IPS-18c (cell line): ENCODE results near the gene FAM193B.
"Not testable (repeated sequence)": the region's sequence is repeated elsewhere in the genome, so short reads cannot be mapped to it uniquely, and the experiment has no call there.

Source experiments
- H3K4me3 ChIP-seq: 2 replicates; pipeline ENCODE4 v1.7.0; 2013; ENCODE audit warnings: low read depth, mild to moderate bottlenecking, low read length, moderate library complexity; ENCODE audit not compliant: insufficient read depth
- H3K9me3 ChIP-seq: one replicate; pipeline ENCODE4 v1.6.1; 2013; ENCODE audit warnings: mild to moderate bottlenecking, low read length, moderate library complexity; ENCODE audit not compliant: control insufficient read depth, insufficient read depth

The FAM193B gene

GRCh38 chr5:177550122-177550521 lies 4.2 kb downstream of the FAM193B start:
- Histone ChIP-seq H3K9me3 (no peaks in the 10 kb centered on the region), H3K4me3 (no peak overlapping the region)

DNA sequence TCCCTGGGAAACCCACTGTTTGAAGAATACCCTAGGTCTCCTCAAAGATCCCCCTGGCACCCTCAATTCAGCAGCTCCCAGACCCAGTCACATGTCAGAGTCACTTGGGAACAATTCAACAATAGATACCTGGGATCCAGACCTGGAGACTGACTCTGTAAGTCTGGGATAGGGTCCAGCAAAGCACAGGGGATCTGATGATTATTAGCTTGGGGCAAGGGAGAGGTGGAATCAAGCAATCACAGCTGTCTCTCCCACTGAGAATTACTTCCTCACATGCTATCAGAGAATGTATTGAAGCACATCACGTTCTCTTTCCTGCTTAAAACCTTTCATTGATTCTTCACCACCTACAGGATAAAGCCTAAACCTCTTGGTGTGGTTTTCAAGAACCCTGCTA lies 5.9 kb downstream of the FAM193B start:
- Histone ChIP-seq H3K4me3 (no peak overlapping the region), H3K9me3 (no peaks in the 10 kb centered on the region)

DNA sequence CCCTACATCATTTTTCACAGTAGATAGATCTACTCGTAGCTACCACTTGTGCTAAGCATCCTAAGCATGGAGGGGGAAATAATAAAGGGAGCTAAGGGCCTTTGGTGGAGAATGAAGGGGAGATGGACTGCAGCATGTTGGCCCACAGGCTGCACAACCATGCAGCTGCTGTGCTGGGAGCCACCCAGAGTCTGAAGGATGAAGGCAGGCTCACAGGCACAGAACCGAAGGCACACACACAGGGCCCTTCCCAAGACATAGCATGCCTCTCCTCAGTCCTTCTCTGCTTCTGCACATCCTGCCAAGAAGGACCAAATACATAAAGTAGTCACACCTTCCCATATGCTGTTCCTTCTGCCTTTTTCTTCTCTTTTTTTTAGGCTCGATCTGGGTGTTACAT lies 6.6 kb downstream of the FAM193B start:
- H3K9me3 ChIP-seq, result no peaks in the 10 kb centered on the region
- no peak overlapping the region for H3K4me3 ChIP-seq

DNA sequence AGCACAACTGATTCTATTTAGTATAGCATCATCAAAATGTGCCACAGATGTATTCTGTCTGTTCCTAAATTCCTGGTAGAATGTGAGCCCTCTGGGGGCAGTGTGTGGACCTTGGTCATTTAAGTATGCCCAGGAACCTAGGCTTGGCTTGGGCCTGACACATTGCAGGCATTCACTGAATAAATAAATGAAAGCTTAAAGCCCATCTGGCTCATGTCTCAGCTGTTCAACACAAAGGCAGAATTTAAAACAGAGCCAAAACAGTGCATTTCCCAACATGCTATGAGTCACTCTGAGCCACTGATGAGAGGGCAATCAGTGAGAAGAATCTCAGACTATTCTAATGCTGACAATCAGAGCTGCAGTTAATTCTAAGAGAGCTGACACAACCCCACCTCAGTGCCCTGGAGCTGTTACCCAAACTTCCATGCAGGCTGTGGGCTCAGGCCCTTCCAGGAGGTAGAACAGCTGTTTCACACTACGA lies 8.1 kb downstream of the FAM193B start:
- Histone ChIP-seq H3K4me3 (no peak overlapping the region), H3K9me3 (no peaks in the 10 kb centered on the region)

DNA sequence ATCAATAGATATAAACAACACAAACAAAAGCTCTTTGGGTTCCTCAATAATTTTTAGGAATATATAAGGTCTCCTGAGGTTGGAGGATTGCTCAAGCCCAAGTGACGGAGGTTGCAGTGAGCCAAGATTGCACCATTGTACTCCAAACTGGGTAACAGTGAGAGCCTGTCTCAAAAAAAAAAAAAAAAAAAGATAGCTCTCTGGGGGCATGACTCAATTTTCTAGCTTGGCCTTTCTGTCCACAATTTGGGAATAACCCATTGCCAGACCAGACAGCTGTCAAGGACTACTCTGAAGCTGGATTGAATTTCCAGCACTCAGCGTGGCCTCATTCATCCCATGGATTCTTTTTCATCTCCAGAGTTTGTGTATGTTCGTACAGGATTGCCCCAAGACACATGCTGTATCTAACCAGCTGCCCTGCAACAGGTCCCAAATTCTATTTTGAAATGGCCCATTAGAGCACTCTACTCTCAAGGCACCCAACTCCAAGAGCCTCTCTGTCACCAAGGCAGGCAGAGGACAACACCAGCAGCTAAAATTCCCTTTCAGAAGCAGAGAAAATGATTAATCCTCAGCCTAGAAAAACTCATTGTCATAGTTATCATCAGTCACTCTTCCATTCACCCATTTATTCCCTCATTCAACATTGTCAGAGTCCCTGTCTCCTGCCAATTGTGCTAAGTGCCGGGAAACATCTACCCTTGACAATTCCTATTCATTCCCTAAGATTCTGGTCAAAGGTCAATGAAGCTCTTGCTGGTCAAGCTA lies 8.7 kb downstream of the FAM193B start:
- H3K4me3 ChIP-seq, result no peak overlapping the region
- no peaks in the 10 kb centered on the region for H3K9me3 ChIP-seq

- Histone ChIP-seq H3K9me3 (peaks cover under 1% of the 10 kb centered on the region), H3K4me3 (no peak overlapping the region)
These were observed 11.4 kb downstream of the FAM193B start for GRCh38 chr5:177542816-177543465.

- H3K4me3 ChIP-seq, result no peak overlapping the region
- peaks cover 3% of the 10 kb centered on the region for H3K9me3 ChIP-seq
These were observed 13.9 kb downstream of the FAM193B start for GRCh38 chr5:177540438-177540837.

DNA sequence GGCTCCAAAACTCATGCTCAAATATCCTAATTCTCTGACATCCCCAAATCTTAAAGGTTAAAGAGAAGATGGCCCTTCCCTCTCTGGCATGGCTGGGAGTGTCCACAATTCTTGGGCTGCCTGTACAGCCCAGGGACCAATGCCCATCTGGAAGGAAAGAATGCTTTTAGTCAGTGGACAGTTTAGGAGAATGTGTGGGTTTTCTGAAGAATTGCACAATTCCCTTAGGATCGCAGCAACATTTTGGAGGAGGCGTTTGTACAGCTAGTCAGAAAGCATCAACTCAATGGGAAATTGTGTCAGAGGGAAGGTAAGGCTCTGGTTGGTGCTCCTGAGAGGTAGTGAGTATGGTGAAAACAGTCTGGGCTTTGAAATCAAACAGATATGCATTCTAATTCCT lies 15.0 kb downstream of the FAM193B start:
- Histone ChIP-seq H3K4me3 (no peak overlapping the region), H3K9me3 (peaks cover 3% of the 10 kb centered on the region)

DNA sequence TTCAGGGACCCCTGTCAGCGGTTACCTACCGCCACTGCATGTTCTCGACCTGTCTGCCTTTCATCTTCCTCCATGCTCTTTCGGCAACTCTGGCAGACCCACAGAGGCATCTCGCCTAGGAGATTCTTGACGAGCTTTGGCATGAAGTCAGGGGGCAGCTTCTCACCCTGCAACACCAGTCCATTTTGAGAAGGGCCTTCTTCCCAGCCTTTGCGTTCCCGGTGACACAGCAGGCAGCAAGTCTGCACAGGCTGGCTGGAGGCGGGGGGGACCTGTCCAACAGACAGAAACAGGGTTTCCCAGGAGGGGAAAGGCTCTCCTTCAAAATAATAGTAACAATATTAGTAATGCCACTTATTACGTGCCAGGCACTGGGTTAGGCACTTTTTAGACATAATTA lies 15.5 kb downstream of the FAM193B start:
- H3K9me3 ChIP-seq, result peaks cover 3% of the 10 kb centered on the region
- no peak overlapping the region for H3K4me3 ChIP-seq

DNA sequence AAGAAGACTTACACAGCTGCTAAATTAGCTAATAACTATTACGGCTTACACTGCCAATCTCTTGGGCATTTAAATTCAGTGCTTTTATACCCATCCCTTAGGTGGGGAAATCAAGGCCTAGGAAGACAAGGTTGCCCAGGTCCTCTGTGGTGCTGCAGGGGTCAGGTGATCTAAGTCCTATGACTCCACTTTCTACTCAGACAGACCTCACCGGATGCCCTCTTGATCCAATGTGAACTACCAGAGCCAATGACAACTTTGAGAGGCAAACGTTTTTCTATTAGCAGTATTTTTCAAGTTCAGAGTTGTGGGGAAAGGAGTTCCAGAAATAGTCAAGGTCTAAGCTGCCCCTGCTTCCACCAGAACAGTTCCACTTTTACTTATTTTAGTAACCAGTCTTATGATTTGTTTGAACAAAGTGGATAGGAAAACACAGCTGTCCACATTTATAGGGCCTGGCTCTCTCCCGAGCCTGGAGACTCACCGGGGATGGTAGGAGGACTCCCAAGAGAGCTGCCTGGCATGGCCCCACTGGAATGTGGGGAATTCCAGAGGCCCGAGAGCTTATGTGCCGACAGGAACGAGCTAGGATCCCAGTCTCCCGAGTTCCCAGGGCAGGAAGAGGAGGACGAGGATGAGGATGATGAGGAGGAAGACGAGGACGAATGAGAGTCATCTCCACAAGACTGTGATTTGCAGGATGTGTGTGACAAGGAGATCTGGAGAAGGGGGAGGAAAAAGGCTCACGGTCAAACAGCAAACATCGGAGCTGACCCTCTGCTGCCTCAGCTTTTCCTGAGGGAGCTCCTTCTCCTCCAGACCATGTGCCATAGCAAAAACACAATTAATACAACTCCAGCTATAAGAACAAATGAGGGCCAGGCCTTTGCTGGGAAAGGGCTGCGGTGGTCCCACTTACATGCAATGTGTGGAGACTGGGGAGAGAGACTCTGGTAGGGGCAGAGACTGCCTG lies 16.7 kb downstream of the FAM193B start:
- Histone ChIP-seq H3K9me3 (peaks cover 3% of the 10 kb centered on the region), H3K4me3 (no peak overlapping the region)

GRCh38 chr5:177536386-177536785 lies 18.0 kb downstream of the FAM193B start:
- no peak overlapping the region for H3K4me3 ChIP-seq
- H3K9me3 ChIP-seq, result peaks cover 3% of the 10 kb centered on the region

- Histone ChIP-seq H3K9me3 (peaks cover 3% of the 10 kb centered on the region), H3K4me3 (no peak overlapping the region)
These were observed 19.2 kb downstream of the FAM193B start for GRCh38 chr5:177535125-177535524.

- not testable (repeated sequence) for H3K9me3 ChIP-seq, H3K4me3 ChIP-seq
These were observed 19.9 kb downstream of the FAM193B start for GRCh38 chr5:177534433-177534832.

GRCh38 chr5:177531209-177531940 lies 23.0 kb downstream of the FAM193B start:
- Histone ChIP-seq H3K9me3 (no peaks in the 10 kb centered on the region), H3K4me3 (no peak overlapping the region)

GRCh38 chr5:177530638-177531037 lies 23.7 kb downstream of the FAM193B start:
- no peaks in the 10 kb centered on the region for H3K9me3 ChIP-seq
- no peak overlapping the region for H3K4me3 ChIP-seq

DNA sequence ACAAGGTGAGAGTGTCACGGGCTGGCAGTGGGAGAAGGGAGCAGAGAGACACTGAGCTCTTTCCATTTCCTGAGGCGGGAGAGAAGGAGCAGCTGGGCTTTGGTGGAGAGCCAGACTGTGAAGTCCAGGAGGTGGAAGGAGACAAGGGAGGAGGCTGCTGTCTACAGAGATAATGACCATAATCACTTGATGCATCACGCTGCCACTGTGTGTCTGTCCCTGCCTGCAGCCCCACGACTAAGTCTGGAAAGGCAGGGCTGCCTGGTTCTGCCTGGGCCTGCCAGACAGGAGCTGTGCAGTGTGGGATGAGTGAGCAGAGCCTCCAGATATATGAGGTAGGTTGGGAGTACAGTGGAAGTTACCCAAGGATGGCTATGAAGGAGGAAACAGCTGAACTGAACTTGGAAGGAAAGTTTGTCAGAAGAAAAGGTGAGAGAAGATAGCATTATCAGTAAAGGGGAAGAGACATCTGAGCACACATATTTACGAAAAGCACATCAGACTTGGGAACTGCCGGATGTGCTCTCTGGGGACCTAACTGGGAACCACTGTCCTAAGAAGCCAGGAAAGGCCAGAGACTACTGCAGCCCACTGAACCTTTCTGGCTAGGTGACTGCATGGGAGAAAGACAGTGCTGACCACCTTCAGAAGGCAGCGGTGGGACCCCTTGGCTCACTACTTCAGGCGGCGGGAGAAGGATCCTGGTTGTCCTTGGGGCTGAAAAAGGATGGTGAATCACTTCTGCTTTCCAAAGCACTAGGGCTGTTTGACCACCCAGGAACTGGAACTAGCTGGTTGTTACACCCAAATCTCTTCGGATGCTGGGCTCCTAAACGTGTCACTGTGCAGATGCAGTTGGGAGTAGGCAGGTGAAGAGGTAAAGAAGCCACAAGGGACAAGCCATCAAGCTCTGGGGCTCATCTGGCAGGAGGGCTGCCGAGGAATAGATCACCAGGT lies 24.8 kb downstream of the FAM193B start:
- H3K9me3 ChIP-seq, result no peaks in the 10 kb centered on the region
- no peak overlapping the region for H3K4me3 ChIP-seq
